Measurements from ENCODE around the gene RPTOR.

DNA sequence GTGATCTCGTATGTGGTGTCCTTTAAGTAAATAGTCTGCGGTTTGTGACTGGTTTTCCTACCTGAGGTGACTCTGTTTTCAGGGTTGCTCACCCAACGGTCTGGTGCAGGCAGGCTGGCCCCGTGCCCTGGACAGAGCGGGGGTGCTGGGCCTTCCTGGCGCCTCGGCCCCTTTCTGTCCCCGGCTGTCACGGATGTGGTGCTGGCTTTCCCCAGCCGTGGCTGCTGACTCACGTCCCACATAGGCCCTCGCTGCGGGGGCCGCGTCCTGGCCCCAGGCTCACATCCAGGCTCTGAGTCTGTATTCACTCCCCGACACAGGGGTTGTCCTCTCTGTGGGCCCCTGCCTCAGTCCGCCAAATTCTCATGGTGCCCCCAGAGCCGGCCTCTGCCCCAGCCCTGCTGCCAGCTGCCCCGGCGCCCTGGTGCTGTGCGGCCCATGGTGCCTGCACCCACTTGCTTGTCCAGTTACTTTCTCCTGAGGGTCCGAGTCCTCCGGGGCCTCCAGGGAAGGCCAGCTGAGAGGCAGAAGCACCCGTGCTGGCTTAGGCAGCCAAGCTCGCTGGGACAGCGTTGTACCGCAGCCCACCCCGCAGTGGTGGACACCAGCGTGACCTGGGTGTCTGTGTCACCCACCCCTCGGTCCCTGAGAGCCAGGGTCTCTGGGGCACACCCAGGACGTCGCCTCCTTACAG lies 452.9 kb downstream of the RPTOR start:
- TF ChIP-seq, protein P1, sequence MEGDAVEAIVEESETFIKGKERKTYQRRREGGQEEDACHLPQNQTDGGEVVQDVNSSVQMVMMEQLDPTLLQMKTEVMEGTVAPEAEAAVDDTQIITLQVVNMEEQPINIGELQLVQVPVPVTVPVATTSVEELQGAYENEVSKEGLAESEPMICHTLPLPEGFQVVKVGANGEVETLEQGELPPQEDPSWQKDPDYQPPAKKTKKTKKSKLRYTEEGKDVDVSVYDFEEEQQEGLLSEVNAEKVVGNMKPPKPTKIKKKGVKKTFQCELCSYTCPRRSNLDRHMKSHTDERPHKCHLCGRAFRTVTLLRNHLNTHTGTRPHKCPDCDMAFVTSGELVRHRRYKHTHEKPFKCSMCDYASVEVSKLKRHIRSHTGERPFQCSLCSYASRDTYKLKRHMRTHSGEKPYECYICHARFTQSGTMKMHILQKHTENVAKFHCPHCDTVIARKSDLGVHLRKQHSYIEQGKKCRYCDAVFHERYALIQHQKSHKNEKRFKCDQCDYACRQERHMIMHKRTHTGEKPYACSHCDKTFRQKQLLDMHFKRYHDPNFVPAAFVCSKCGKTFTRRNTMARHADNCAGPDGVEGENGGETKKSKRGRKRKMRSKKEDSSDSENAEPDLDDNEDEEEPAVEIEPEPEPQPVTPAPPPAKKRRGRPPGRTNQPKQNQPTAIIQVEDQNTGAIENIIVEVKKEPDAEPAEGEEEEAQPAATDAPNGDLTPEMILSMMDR (IDR thresholded peaks at IDR 0.05; ENCODE audit: poor library complexity, severe bottlenecking) = no peak
- TF ChIP-seq MXI1 (conservative IDR thresholded peaks at IDR 0.05; ENCODE audit: poor library complexity, severe bottlenecking) = no peak
- no peak for TF ChIP-seq EP300 (conservative IDR thresholded peaks at IDR 0.05; ENCODE audit: poor library complexity, severe bottlenecking)
- TF ChIP-seq EZH2 (IDR thresholded peaks at IDR 0.05; ENCODE audit: borderline replicate concordance, insufficient read depth, low read length, poor library complexity, severe bottlenecking) = no peak
- TF ChIP-seq, protein P2, sequence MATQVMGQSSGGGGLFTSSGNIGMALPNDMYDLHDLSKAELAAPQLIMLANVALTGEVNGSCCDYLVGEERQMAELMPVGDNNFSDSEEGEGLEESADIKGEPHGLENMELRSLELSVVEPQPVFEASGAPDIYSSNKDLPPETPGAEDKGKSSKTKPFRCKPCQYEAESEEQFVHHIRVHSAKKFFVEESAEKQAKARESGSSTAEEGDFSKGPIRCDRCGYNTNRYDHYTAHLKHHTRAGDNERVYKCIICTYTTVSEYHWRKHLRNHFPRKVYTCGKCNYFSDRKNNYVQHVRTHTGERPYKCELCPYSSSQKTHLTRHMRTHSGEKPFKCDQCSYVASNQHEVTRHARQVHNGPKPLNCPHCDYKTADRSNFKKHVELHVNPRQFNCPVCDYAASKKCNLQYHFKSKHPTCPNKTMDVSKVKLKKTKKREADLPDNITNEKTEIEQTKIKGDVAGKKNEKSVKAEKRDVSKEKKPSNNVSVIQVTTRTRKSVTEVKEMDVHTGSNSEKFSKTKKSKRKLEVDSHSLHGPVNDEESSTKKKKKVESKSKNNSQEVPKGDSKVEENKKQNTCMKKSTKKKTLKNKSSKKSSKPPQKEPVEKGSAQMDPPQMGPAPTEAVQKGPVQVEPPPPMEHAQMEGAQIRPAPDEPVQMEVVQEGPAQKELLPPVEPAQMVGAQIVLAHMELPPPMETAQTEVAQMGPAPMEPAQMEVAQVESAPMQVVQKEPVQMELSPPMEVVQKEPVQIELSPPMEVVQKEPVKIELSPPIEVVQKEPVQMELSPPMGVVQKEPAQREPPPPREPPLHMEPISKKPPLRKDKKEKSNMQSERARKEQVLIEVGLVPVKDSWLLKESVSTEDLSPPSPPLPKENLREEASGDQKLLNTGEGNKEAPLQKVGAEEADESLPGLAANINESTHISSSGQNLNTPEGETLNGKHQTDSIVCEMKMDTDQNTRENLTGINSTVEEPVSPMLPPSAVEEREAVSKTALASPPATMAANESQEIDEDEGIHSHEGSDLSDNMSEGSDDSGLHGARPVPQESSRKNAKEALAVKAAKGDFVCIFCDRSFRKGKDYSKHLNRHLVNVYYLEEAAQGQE (IDR thresholded peaks at IDR 0.05; ENCODE audit: borderline replicate concordance) = no peak
- TF ChIP-seq RAD21 (conservative IDR thresholded peaks at IDR 0.05) = no peak
- TF ChIP-seq TAF1 (IDR thresholded peaks at IDR 0.05; ENCODE audit: low read depth) = no peak
- no peak for TF ChIP-seq POLR2AphosphoS5 (IDR thresholded peaks at IDR 0.05)
- TF ChIP-seq SMC3 (conservative IDR thresholded peaks at IDR 0.05; ENCODE audit: poor library complexity) = no peak
